Esophagus muscularis mucosa (tissue), 3 donors: ENCODE measurements around the gene PARL.

ENCODE experiments used
- CTCF ChIP-seq, 3 experiments: fragments of 200-600 bp in 2 of 3; fragments of 450-650 bp in 1 of 3; sonication (generic) in 2 of 3; IDR thresholded peaks; one replicate each; pipeline ENCODE4 v1.5.1; 2017 to 2019; ENCODE audit warnings: antibody characterized with exemption in 3 of 3, mild to moderate bottlenecking in 2 of 3, moderate library complexity in 1 of 3
- POLR2A ChIP-seq: fragments of 450-650 bp; IDR thresholded peaks from one replicate; pipeline ENCODE4 v1.6.1; 2017; ENCODE audit warnings: antibody characterized with exemption, moderate library complexity, mild to moderate bottlenecking, low read depth
- POLR2AphosphoS5 ChIP-seq, 2 donors: sonication (generic); formaldehyde crosslinking; IDR thresholded peaks; one replicate each; pipeline ENCODE4 v1.6.1; 2017; ENCODE audit warnings: antibody characterized with exemption in 2 of 2

GRCh38 chr3:183884427-183885296 is at the start of gene PARL:
- TF ChIP-seq CTCF (IDR thresholded peaks at IDR 0.05) (peak; percentile 95 to 98 (median 96)), POLR2AphosphoS5 (IDR thresholded peaks at IDR 0.05) (peak; percentile 85 to 93), POLR2A (no peak)
